HUES48 (cell line): ENCODE results near the gene ANO10.
"Not testable (repeated sequence)": the region's sequence is repeated elsewhere in the genome, so short reads cannot be mapped to it uniquely, and the experiment has no call there.

Experiments
- H3K27ac ChIP-seq: one replicate; pipeline ENCODE4 v1.7.0; 2013; ENCODE audit warnings: low read depth, low read length, inconsistent platforms
- H3K27me3 ChIP-seq: 2 replicates; pipeline ENCODE4 v1.6.1; 2013; ENCODE audit warnings: mild to moderate bottlenecking, low read length; ENCODE audit not compliant: control insufficient read depth, insufficient read depth
- H3K36me3 ChIP-seq: 2 replicates; pipeline ENCODE4 v1.6.1; 2013; ENCODE audit warnings: low read length; ENCODE audit not compliant: control insufficient read depth, insufficient read depth
- H3K4me1 ChIP-seq: 2 replicates; pipeline ENCODE4 v1.6.1; 2013; ENCODE audit warnings: mild to moderate bottlenecking, low read length; ENCODE audit not compliant: control insufficient read depth, insufficient read depth
- H3K4me3 ChIP-seq: 2 replicates; pipeline ENCODE4 v1.5.1; 2013; ENCODE audit warnings: mild to moderate bottlenecking, low read depth, low read length
- H3K9ac ChIP-seq: 2 replicates; pipeline ENCODE4 v1.6.1; 2013; ENCODE audit warnings: mild to moderate bottlenecking, low read depth, low read length, moderate library complexity
- H3K9me3 ChIP-seq: 2 replicates; pipeline ENCODE4 v1.6.1; 2013; ENCODE audit warnings: low read length; ENCODE audit not compliant: control insufficient read depth, insufficient read depth

Gene ANO10

DNA sequence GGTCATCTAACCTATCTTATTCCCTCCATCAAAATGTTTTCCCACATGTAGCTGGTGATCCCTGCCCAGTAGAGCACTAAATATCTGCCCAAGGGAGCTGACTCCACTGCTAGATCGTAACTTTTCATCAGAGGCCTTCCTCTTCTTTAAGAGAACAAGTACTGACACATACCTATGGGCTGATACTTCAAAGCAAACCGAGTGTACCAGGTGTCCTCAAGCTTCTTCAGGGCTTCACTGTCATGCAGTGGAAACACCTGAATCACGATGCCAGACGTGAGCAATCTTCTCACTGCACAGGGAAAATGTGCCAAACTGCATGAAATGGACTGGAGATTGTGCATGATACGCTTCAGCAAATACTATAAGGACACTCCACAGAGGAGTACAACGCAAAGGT lies 41.6 kb downstream of the ANO10 start:
- peaks cover 2% of the 10 kb centered on the region; the same call in 1 of the 2 replicates for H3K4me1 ChIP-seq
- H3K9me3 ChIP-seq: no peaks in the 10 kb centered on the region
- H3K36me3 ChIP-seq: peaks cover 14% of the 10 kb centered on the region
- no peak overlapping the region for H3K4me3 ChIP-seq
- no peaks in the 10 kb centered on the region for H3K27me3 ChIP-seq
- H3K27ac ChIP-seq: no peak overlapping the region
- no peak overlapping the region for H3K9ac ChIP-seq

- Histone ChIP-seq H3K9me3 (no peaks in the 10 kb centered on the region), H3K9ac (no peak overlapping the region), H3K27ac (no peak overlapping the region), H3K4me3 (no peak overlapping the region), H3K36me3 (peaks cover 16% of the 10 kb centered on the region), H3K4me1 (no peaks in the 10 kb centered on the region), H3K27me3 (no peaks in the 10 kb centered on the region)
Observed at GRCh38 chr3:43573576-43573975, 48.2 kb downstream of the ANO10 start.

GRCh38 chr3:43565661-43566341 lies 56.0 kb downstream of the ANO10 start:
- Histone ChIP-seq H3K36me3 (peaks cover 16% of the 10 kb centered on the region), H3K4me3 (peak overlapping the region; percentile 25)
- not testable (repeated sequence) for H3K9me3 ChIP-seq, H3K9ac ChIP-seq, H3K4me1 ChIP-seq, H3K27ac ChIP-seq, H3K27me3 ChIP-seq

GRCh38 chr3:43559961-43560360 lies 61.9 kb downstream of the ANO10 start:
- Histone ChIP-seq H3K4me1 (no peaks in the 10 kb centered on the region), H3K9me3 (no peaks in the 10 kb centered on the region), H3K27ac (no peak overlapping the region), H3K9ac (no peak overlapping the region), H3K4me3 (no peak overlapping the region), H3K27me3 (no peaks in the 10 kb centered on the region), H3K36me3 (peaks cover 39% of the 10 kb centered on the region)

DNA sequence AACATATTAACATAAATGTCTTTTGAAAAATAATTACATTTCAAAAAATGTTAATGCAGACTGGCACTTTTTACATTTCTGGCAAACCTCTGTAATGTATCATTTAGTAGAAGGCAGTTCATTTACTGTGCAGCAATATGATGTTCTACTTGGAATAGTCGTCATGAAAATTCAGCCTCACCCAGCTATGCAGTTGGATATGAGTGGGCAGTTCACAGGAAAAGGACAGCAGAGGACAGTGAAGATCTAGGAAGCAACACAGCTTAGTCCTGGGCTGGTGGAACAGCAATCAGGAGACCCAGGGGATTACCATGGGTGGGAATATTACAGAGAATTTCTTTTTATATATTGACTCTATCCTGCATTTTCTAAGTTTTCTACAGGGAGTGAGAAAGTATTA lies 63.6 kb downstream of the ANO10 start:
- Histone ChIP-seq H3K36me3 (peaks cover 42% of the 10 kb centered on the region), H3K9ac (no peak overlapping the region), H3K4me3 (no peak overlapping the region), H3K27ac (no peak overlapping the region), H3K27me3 (no peaks in the 10 kb centered on the region), H3K9me3 (no peaks in the 10 kb centered on the region), H3K4me1 (no peaks in the 10 kb centered on the region)

DNA sequence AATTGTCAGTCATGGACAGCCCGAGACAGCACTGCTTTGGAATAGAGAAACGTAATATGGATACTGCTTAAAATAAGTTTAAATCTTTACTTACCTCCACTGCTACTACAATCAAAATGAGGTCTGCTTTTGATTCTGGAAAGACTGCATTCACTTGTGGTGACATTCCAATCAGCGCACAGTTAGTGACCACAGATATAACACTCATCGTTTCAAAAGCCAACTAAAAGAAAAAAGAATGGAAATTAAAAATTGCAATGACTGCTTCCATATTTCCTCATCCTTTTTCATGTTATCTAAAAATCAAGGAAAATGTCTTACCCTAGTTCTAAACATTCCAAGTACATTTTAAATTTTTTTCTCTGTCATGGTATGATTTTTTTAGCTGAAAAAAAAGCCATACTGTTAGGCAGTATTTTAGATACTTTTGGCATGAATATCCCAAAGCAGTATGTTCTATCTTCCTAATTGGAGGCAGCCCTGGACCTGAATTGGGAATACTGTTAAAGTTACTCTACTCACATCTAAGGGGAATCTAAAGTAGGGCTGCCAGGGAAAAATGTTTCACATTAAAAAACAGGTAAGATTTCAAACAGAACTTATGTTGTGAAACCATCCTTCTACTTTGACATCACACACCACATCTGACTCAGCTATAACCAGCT lies 72.1 kb downstream of the ANO10 start:
- Histone ChIP-seq H3K4me1 (no peaks in the 10 kb centered on the region), H3K4me3 (no peak overlapping the region), H3K36me3 (peaks cover 26% of the 10 kb centered on the region), H3K27me3 (no peaks in the 10 kb centered on the region), H3K9ac (no peak overlapping the region), H3K9me3 (no peaks in the 10 kb centered on the region), H3K27ac (no peak overlapping the region)

DNA sequence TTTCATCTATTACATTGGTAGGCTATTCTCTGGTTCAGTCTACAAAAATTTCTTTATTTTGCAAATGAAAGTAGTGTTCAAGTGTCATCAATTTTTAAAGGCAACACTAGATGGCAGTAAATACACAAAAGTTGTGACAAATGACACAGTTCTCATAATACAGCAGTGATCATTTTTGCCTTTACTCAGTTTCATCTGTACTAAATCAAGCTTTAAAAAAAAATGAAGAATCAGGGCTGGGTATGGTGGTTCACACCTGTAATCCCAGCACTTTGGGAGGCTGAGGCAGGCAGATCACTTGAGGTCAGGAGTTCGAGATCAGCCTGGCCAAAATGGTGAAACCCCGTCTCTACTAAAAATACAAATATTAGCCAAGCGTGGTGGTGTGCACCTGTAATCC lies 77.5 kb downstream of the ANO10 start:
- peaks cover 16% of the 10 kb centered on the region; the same call in 1 of the 2 replicates for H3K4me1 ChIP-seq
- H3K36me3 ChIP-seq, H3K9ac ChIP-seq, H3K27me3 ChIP-seq, H3K9me3 ChIP-seq, H3K4me3 ChIP-seq, H3K27ac ChIP-seq: not testable (repeated sequence)

- Histone ChIP-seq H3K9ac (no peak overlapping the region), H3K27ac (no peak overlapping the region), H3K4me3 (no peak overlapping the region), H3K9me3 (no peaks in the 10 kb centered on the region), H3K36me3 (no peaks in the 10 kb centered on the region), H3K4me1 (peaks cover 25% of the 10 kb centered on the region), H3K27me3 (no peaks in the 10 kb centered on the region)
Observed at GRCh38 chr3:43542328-43543043, 79.3 kb downstream of the ANO10 start.

DNA sequence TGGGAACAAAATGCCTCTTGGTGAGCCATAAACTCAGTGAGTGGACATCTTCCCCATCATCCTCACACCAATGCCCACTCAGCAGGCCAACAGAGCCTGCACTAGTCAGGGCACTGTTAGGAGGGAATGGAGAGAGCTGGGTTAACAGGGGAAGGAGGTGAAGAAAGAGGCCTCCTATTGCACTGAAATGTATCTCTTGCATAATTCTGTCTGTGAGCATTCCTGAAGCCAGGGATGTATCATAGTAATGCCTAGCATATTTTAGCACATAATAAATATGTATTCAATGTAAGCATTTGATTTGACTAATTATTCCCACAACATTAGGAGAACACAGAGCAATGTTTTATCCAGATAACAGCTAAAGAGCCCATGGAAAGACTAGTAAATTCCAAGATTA lies 81.2 kb downstream of the ANO10 start:
- H3K36me3 ChIP-seq: no peaks in the 10 kb centered on the region
- no peaks in the 10 kb centered on the region for H3K9me3 ChIP-seq
- no peak overlapping the region for H3K27ac ChIP-seq
- H3K9ac ChIP-seq: no peak overlapping the region
- no peak overlapping the region for H3K4me3 ChIP-seq
- H3K4me1 ChIP-seq: peaks cover 43% of the 10 kb centered on the region
- no peaks in the 10 kb centered on the region for H3K27me3 ChIP-seq

DNA sequence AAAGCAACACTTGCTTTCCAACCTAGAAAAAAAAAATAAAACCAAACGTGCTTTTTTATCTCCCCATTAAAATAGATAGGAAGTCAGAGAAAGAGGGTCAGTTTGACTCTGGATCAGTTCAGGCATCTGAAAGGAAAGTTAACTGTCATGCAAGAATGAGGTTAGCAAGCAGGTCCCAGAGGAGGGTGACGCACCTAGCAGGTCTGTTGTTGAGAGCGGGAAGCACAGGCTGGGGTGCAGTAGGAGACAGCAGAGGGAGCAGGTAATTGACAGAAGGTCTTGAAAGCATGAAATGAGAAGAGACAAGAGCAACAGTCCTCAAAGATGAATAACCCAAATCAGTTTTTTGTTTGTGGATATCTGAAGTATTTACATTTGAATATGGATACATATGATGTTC lies 82.5 kb downstream of the ANO10 start:
- no peak overlapping the region for H3K4me3 ChIP-seq

GRCh38 chr3:43537225-43537624 lies 84.6 kb downstream of the ANO10 start:
- peak overlapping the region; percentile 72 for H3K27ac ChIP-seq
- peaks cover 51% of the 10 kb centered on the region for H3K4me1 ChIP-seq
- H3K36me3 ChIP-seq: no peaks in the 10 kb centered on the region
- 0 out of 2 replicates have a peak overlapping the region, but pooled peaks have one; percentile 0 for H3K4me3 ChIP-seq
- H3K9me3 ChIP-seq: no peaks in the 10 kb centered on the region
- H3K9ac ChIP-seq: no peak overlapping the region
- no peaks in the 10 kb centered on the region for H3K27me3 ChIP-seq

More for the DNA sequence above, 82.5 kb downstream of the ANO10 start:
- peaks cover 49% of the 10 kb centered on the region for H3K4me1 ChIP-seq
- no peak overlapping the region for H3K9ac ChIP-seq
- H3K27ac ChIP-seq: peak overlapping the region; percentile 26
- H3K9me3 ChIP-seq: no peaks in the 10 kb centered on the region
- no peaks in the 10 kb centered on the region for H3K36me3 ChIP-seq
- no peaks in the 10 kb centered on the region for H3K27me3 ChIP-seq
